Activated CD8-positive, alpha-beta memory T cell treated with anti-CD3 and anti-CD28 coated beads, Interleukin-2, amount 50 U/mL, for 48 hours (primary cell): ENCODE results near the gene COMT.

Source experiments
- DNase-seq: peaks from one replicate; pipeline ENCODE4 v3.0.0-alpha.2; 2020

COMT gene

GRCh38 chr22:20014526-20015186, 73.1 kb downstream of the COMT start:
- no peak for DNase-seq

- DNase-seq = no peak
Measured at GRCh38 chr22:20015187-20015625, 73.6 kb downstream of the COMT start.

- DNase-seq = peak; percentile 70
Measured at GRCh38 chr22:20015971-20016733, 74.6 kb downstream of the COMT start.

GRCh38 chr22:20016734-20017621, 75.4 kb downstream of the COMT start, which contains the start of gene ARVCF:
Gene ARVCF (minus strand): TSS chr22:20016823. CDS start chr22:19990794, 26,029 bp downstream.
- DNase-seq = peak; percentile 96

- no peak for DNase-seq
Measured at GRCh38 chr22:20017622-20017958, 76.0 kb downstream of the COMT start.

- DNase-seq = no peak
Measured at GRCh38 chr22:20018001-20018400, 76.4 kb downstream of the COMT start.
